Mesenchymal stem cell (in vitro differentiated cells and primary cell): ENCODE data around the gene PKNOX2.

ENCODE experiments used
- DNase-seq: peaks from one replicate; pipeline ENCODE4 v3.0.0-alpha.2; 2013
- H2AFZ ChIP-seq: one replicate; pipeline ENCODE4 v1.6.1; 2013; ENCODE audit warnings: low read depth, mild to moderate bottlenecking, control low read depth, inconsistent platforms, low read length, moderate library complexity
- H2AK5ac ChIP-seq: 2 replicates; pipeline ENCODE4 v1.6.1; 2013; ENCODE audit warnings: low read length, moderate library complexity, mild to moderate bottlenecking, inconsistent platforms; ENCODE audit not compliant: severe bottlenecking
- H2BK120ac ChIP-seq: one replicate; pipeline ENCODE4 v1.6.1; 2013; ENCODE audit warnings: low read depth, mild to moderate bottlenecking, inconsistent platforms, low read length, moderate library complexity
- H2BK12ac ChIP-seq, 2 experiments: one replicate each; pipeline ENCODE4 v1.6.1; 2013; ENCODE audit warnings: inconsistent platforms in 2 of 2, low read length in 2 of 2, mild to moderate bottlenecking in 2 of 2, moderate library complexity in 2 of 2, control low read depth in 1 of 2
- H2BK15ac ChIP-seq: one replicate; pipeline ENCODE4 v1.6.1; 2013; ENCODE audit warnings: mild to moderate bottlenecking, low read depth, inconsistent platforms; ENCODE audit not compliant: poor library complexity, severe bottlenecking
- H2BK5ac ChIP-seq: 2 replicates; pipeline ENCODE4 v1.6.1; 2013; ENCODE audit warnings: low read depth, mild to moderate bottlenecking, low read length, control low read depth, inconsistent platforms; ENCODE audit not compliant: poor library complexity, severe bottlenecking
- H3K14ac ChIP-seq, 2 experiments: one replicate each; pipeline ENCODE4 v1.6.1; 2013; ENCODE audit warnings: inconsistent platforms in 2 of 2, low read length in 2 of 2, control low read depth in 1 of 2, mild to moderate bottlenecking in 1 of 2, moderate library complexity in 1 of 2
- H3K18ac ChIP-seq, 2 experiments: one replicate each; pipeline ENCODE4 v1.6.1; 2013; ENCODE audit warnings: inconsistent platforms in 2 of 2, low read length in 2 of 2, control low read depth in 1 of 2, low read depth in 1 of 2, mild to moderate bottlenecking in 1 of 2
- H3K23ac ChIP-seq, 2 experiments: one replicate each; pipeline ENCODE4 v1.6.1; 2013; ENCODE audit warnings: inconsistent platforms in 2 of 2, low read length in 2 of 2, mild to moderate bottlenecking in 2 of 2, moderate library complexity in 2 of 2, control low read depth in 1 of 2
- H3K27ac ChIP-seq: 2 replicates; pipeline ENCODE4 v1.5.1; 2013; ENCODE audit warnings: mild to moderate bottlenecking, moderate library complexity, low read length, control low read depth, inconsistent platforms; ENCODE audit not compliant: poor library complexity, severe bottlenecking
- H3K27me3 ChIP-seq, 2 experiments: 2 replicates each; pipeline versions ENCODE4 v1.6.1 to v1.7.0; 2013; ENCODE audit warnings: low read length in 2 of 2, mild to moderate bottlenecking in 2 of 2, moderate library complexity in 2 of 2, control low read depth in 1 of 2, inconsistent platforms in 1 of 2; ENCODE audit not compliant: control insufficient read depth in 1 of 2, insufficient read depth in 1 of 2
- H3K36me3 ChIP-seq, 2 experiments: 2 replicates each; pipeline versions ENCODE4 v1.6.1 to v1.7.0; 2013; ENCODE audit warnings: low read length in 2 of 2, control low read depth in 1 of 2, inconsistent platforms in 1 of 2, low read depth in 1 of 2, mild to moderate bottlenecking in 1 of 2; ENCODE audit not compliant: insufficient read depth in 2 of 2, control insufficient read depth in 1 of 2
- H3K4ac ChIP-seq, 2 experiments: one replicate each; pipeline ENCODE4 v1.6.1; 2013; ENCODE audit warnings: inconsistent platforms in 2 of 2, low read length in 2 of 2, mild to moderate bottlenecking in 2 of 2, moderate library complexity in 2 of 2, control low read depth in 1 of 2, low read depth in 1 of 2
- H3K4me1 ChIP-seq: 2 replicates; pipeline ENCODE4 v1.6.1; 2013; ENCODE audit warnings: low read depth, low read length, control low read depth; ENCODE audit not compliant: control insufficient read depth, insufficient read depth
- H3K4me2 ChIP-seq: 2 replicates; pipeline ENCODE4 v1.6.1; 2013; ENCODE audit warnings: low read length, mild to moderate bottlenecking, inconsistent platforms; ENCODE audit not compliant: poor library complexity, severe bottlenecking
- H3K4me3 ChIP-seq, 2 experiments: 2 replicates each; pipeline versions ENCODE4 v1.5.1 to v1.7.0; 2013; ENCODE audit warnings: low read length in 2 of 2, mild to moderate bottlenecking in 2 of 2, control low read depth in 1 of 2, low read depth in 1 of 2; ENCODE audit not compliant: insufficient read depth in 1 of 2
- H3K79me1 ChIP-seq: replicated peaks from 2 replicates; pipeline ENCODE4 v1.6.1; 2013; ENCODE audit warnings: mild to moderate bottlenecking, control low read depth, low read length, inconsistent platforms; ENCODE audit not compliant: poor library complexity, severe bottlenecking
- H3K9ac ChIP-seq: 2 replicates; pipeline ENCODE4 v1.7.0; 2013; ENCODE audit warnings: mild to moderate bottlenecking, low read length, moderate library complexity
- H3K9me3 ChIP-seq: 2 replicates; pipeline ENCODE4 v1.7.0; 2013; ENCODE audit warnings: mild to moderate bottlenecking, low read length; ENCODE audit not compliant: control insufficient read depth
- H4K8ac ChIP-seq: one replicate; pipeline ENCODE4 v1.6.1; 2013; ENCODE audit warnings: inconsistent platforms, mild to moderate bottlenecking, low read length, moderate library complexity
- H4K91ac ChIP-seq: one replicate; pipeline ENCODE4 v1.6.1; 2013; ENCODE audit warnings: mild to moderate bottlenecking, low read length, inconsistent platforms
- WGBS: methylation state at CpG from one replicate; pipeline ENCODE4 v1.1.7; 2013; ENCODE audit warnings: mixed read lengths; 5-methylcytosine and 5-hydroxymethylcytosine counted together

PKNOX2 gene

GRCh38 chr11:125393331-125393730 lies 228.8 kb downstream of the PKNOX2 start:
- no peaks in the 10 kb centered on the region for H3K4me1 ChIP-seq
- H4K91ac ChIP-seq = no peak overlapping the region
- DNase-seq = no peak
- H3K18ac ChIP-seq = no peak overlapping the region
- H2AFZ ChIP-seq = no peak overlapping the region
- no peak overlapping the region for H2BK5ac ChIP-seq
- H4K8ac ChIP-seq = no peak overlapping the region
- H3K4me3 ChIP-seq = no peak overlapping the region
- H3K36me3 ChIP-seq = peaks cover 0 to 39% of the 10 kb centered on the region in 2 experiments
- H3K79me1 ChIP-seq = no peaks in the 10 kb centered on the region
- H3K27ac ChIP-seq = no peak overlapping the region
- H3K9me3 ChIP-seq = no peaks in the 10 kb centered on the region
- H3K9ac ChIP-seq = no peak overlapping the region
- no peak overlapping the region for H2AK5ac ChIP-seq
- H2BK15ac ChIP-seq = no peak overlapping the region
- no peak overlapping the region for H3K23ac ChIP-seq
- H3K27me3 ChIP-seq = peaks cover 0 to 18% of the 10 kb centered on the region in 2 experiments
- H3K14ac ChIP-seq = no peak overlapping the region
- H3K4me2 ChIP-seq = no peak overlapping the region
- no peak overlapping the region for H3K4ac ChIP-seq
- WGBS = 92% methylated on average over 9 of the region's 9 CpGs
- no peak overlapping the region for H2BK120ac ChIP-seq
- no peak overlapping the region for H2BK12ac ChIP-seq

- H3K18ac ChIP-seq = no peak overlapping the region
- no peak overlapping the region for H3K23ac ChIP-seq
- H4K91ac ChIP-seq = no peak overlapping the region
- H3K27me3 ChIP-seq = peaks cover 0 to 21% of the 10 kb centered on the region in 2 experiments
- H3K9ac ChIP-seq = no peak overlapping the region
- H2AK5ac ChIP-seq = no peak overlapping the region
- 81% methylated on average over 2 of the region's 2 CpGs for WGBS
- no peak overlapping the region for H2BK120ac ChIP-seq
- no peak overlapping the region for H2BK15ac ChIP-seq
- no peak overlapping the region for H3K14ac ChIP-seq
- H3K4ac ChIP-seq = no peak overlapping the region
- peaks cover 0 to 38% of the 10 kb centered on the region in 2 experiments for H3K36me3 ChIP-seq
- no peak overlapping the region for H3K4me3 ChIP-seq
- no peak overlapping the region for H3K27ac ChIP-seq
- no peak overlapping the region for H2AFZ ChIP-seq
- no peak overlapping the region for H4K8ac ChIP-seq
- no peak overlapping the region for H3K4me2 ChIP-seq
- H3K4me1 ChIP-seq = no peaks in the 10 kb centered on the region
- no peak overlapping the region for H2BK5ac ChIP-seq
- H3K79me1 ChIP-seq = no peaks in the 10 kb centered on the region
- DNase-seq = no peak
- no peaks in the 10 kb centered on the region for H3K9me3 ChIP-seq
- H2BK12ac ChIP-seq = no peak overlapping the region
Measured at GRCh38 chr11:125394296-125394695, 229.7 kb downstream of the PKNOX2 start.

- Histone ChIP-seq H2BK120ac (no peak overlapping the region), H3K14ac (no peak overlapping the region), H2BK15ac (no peak overlapping the region), H3K4me1 (peaks cover 6% of the 10 kb centered on the region), H2AFZ (no peak overlapping the region), H3K27me3 (peaks cover 0 to 43% of the 10 kb centered on the region in 2 experiments), H3K79me1 (no peaks in the 10 kb centered on the region), H3K27ac (no peak overlapping the region), H2BK12ac (no peak overlapping the region), H3K9me3 (no peaks in the 10 kb centered on the region), H4K8ac (no peak overlapping the region), H3K4ac (no peak overlapping the region), H3K9ac (no peak overlapping the region), H4K91ac (no peak overlapping the region), H3K4me3 (no peak overlapping the region), H3K23ac (no peak overlapping the region), H2BK5ac (no peak overlapping the region), H3K18ac (no peak overlapping the region), H3K36me3 (peaks cover 0 to 56% of the 10 kb centered on the region in 2 experiments), H2AK5ac (no peak overlapping the region), H3K4me2 (no peak overlapping the region)
- no peak for DNase-seq
- 90% methylated on average over 4 of the region's 5 CpGs for WGBS
Measured at GRCh38 chr11:125397421-125397820, 232.9 kb downstream of the PKNOX2 start.

- H2AK5ac ChIP-seq = no peak overlapping the region
- H3K4me3 ChIP-seq = no peak overlapping the region
- peaks cover 0 to 49% of the 10 kb centered on the region in 2 experiments for H3K27me3 ChIP-seq
- DNase-seq = no peak
- H3K36me3 ChIP-seq = peaks cover 0 to 60% of the 10 kb centered on the region in 2 experiments
- H3K23ac ChIP-seq = no peak overlapping the region
- H2BK120ac ChIP-seq = no peak overlapping the region
- no peak overlapping the region for H3K18ac ChIP-seq
- H3K27ac ChIP-seq = no peak overlapping the region
- no peak overlapping the region for H3K14ac ChIP-seq
- H2BK15ac ChIP-seq = no peak overlapping the region
- H3K4ac ChIP-seq = no peak overlapping the region
- no peak overlapping the region for H2BK12ac ChIP-seq
- no peak overlapping the region for H2BK5ac ChIP-seq
- 81% methylated on average over 4 of the region's 4 CpGs for WGBS
- H4K8ac ChIP-seq = no peak overlapping the region
- H3K9me3 ChIP-seq = no peaks in the 10 kb centered on the region
- no peak overlapping the region for H3K4me2 ChIP-seq
- H4K91ac ChIP-seq = no peak overlapping the region
- no peak overlapping the region for H2AFZ ChIP-seq
- no peaks in the 10 kb centered on the region for H3K79me1 ChIP-seq
- H3K9ac ChIP-seq = no peak overlapping the region
- H3K4me1 ChIP-seq = peaks cover 8% of the 10 kb centered on the region
Measured at GRCh38 chr11:125398475-125398874, 233.9 kb downstream of the PKNOX2 start.
